Right lung (tissue), 5 donors: ENCODE data around the gene CLSTN2. TPM values are rescaled to one million over a fixed set of nuclear protein-coding genes. Genes with fewer than 3 reads are reported as not detected.

ENCODE experiments used
- DNase-seq, 2 donors: peaks; one replicate each; pipeline ENCODE4 v3.0.0-alpha.2; 2013
- polyA plus RNA-seq, 5 donors: library from polyadenylated mRNA; unstranded; fragments of 120-200 nt; gene quantifications; one replicate each; pipeline versions ENCODE4 v1.2.1 to v1.2.3, GENCODE V29; 2013; ENCODE audit warnings: inconsistent platforms in 1 of 5, low replicate concordance in 1 of 5; ENCODE audit not compliant: insufficient read length in 5 of 5, insufficient read depth in 1 of 5

Gene CLSTN2
- polyA plus RNA-seq, 5 donors: 0.37 to 0.93 (median 0.47) TPM

GRCh38 chr3:140148824-140149390, 213.9 kb downstream of the CLSTN2 start:
- no peak for DNase-seq

- DNase-seq: no peak
Measured at GRCh38 chr3:140151321-140151720, 216.3 kb downstream of the CLSTN2 start.

GRCh38 chr3:140152851-140153639, 218.1 kb downstream of the CLSTN2 start:
- peak in 1 of 2 donors; percentile 9 for DNase-seq

- DNase-seq: no peak
Measured at GRCh38 chr3:140153736-140154135, 218.8 kb downstream of the CLSTN2 start.

- DNase-seq: no peak
Measured at GRCh38 chr3:140157161-140157560, 222.2 kb downstream of the CLSTN2 start.

- no peak for DNase-seq
Measured at GRCh38 chr3:140159646-140160045, 224.7 kb downstream of the CLSTN2 start.

GRCh38 chr3:140160553-140160952, 225.6 kb downstream of the CLSTN2 start:
- no peak for DNase-seq

- no peak for DNase-seq
Measured at GRCh38 chr3:140162551-140162950, 227.6 kb downstream of the CLSTN2 start.

GRCh38 chr3:140163159-140163763, 228.3 kb downstream of the CLSTN2 start:
- DNase-seq: no peak

- DNase-seq: no peak
Measured at GRCh38 chr3:140164156-140164555, 229.2 kb downstream of the CLSTN2 start.

- no peak for DNase-seq
Measured at GRCh38 chr3:140164922-140165590, 230.1 kb downstream of the CLSTN2 start.

GRCh38 chr3:140165781-140166180, 230.8 kb downstream of the CLSTN2 start:
- no peak for DNase-seq

- DNase-seq: no peak
Measured at GRCh38 chr3:140166861-140167599, 232.0 kb downstream of the CLSTN2 start.

- no peak for DNase-seq
Measured at GRCh38 chr3:140167600-140168281, 232.8 kb downstream of the CLSTN2 start.

- no peak for DNase-seq
Measured at GRCh38 chr3:140170612-140171011, 235.6 kb downstream of the CLSTN2 start.

- no peak for DNase-seq
Measured at GRCh38 chr3:140176526-140176925, 241.5 kb downstream of the CLSTN2 start.

GRCh38 chr3:140177943-140178342, 243.0 kb downstream of the CLSTN2 start:
- no peak for DNase-seq

GRCh38 chr3:140178482-140178881, 243.5 kb downstream of the CLSTN2 start:
- no peak for DNase-seq

GRCh38 chr3:140180603-140181002, 245.6 kb downstream of the CLSTN2 start:
- DNase-seq: no peak

- no peak for DNase-seq
Measured at GRCh38 chr3:140185375-140185774, 250.4 kb downstream of the CLSTN2 start.

GRCh38 chr3:140186421-140186920, 251.5 kb downstream of the CLSTN2 start:
- DNase-seq: peak; percentile 31 to 60
